Measurements from ENCODE around the gene RGS7.
"Not testable (repeated sequence)": the region's sequence is repeated elsewhere in the genome, so short reads cannot be mapped to it uniquely, and the experiment has no call there.

GRCh38 chr1:240734705-240735104 is 622.3 kb downstream of the RGS7 start:
- not testable (repeated sequence) for TF ChIP-seq CTCF, MAX (IDR thresholded peaks at IDR 0.05; ENCODE audit: low read depth, low read length)
